ENCODE measurements around the gene TAS2R60. TPM values are rescaled to one million over a fixed set of nuclear protein-coding genes. Genes with fewer than 3 reads are reported as not detected.

TAS2R60 gene
- total and polyA plus RNA-seq, 2 of the 8 experiments (the other 6 are each of a cell fraction or from before 2014, with no cell fraction given): 0.15 to 0.32 TPM

GRCh38 chr7:143399642-143400041, 43.6 kb upstream of the TAS2R60 start:
- no peak overlapping the region for H2BK12ac ChIP-seq (ENCODE audit: low read depth, low read length)
- no peaks in the 10 kb centered on the region for H3K4me1 ChIP-seq (replicated peaks in 1 of 4; ENCODE audit: control insufficient read depth in 3 of 4, insufficient read depth in 4 of 4, low read length in 3 of 4)
- no peak overlapping the region for H3K4ac ChIP-seq (replicated peaks; ENCODE audit: insufficient read length, low read depth, low read length)
- no peak overlapping the region for H2BK120ac ChIP-seq (replicated peaks; ENCODE audit: low read depth, low read length)
- H2AFZ ChIP-seq (ENCODE audit: low read length): no peak overlapping the region
- H3K79me1 ChIP-seq (ENCODE audit: low read depth, low read length): peaks cover 5% of the 10 kb centered on the region; the same call in 1 of the 2 replicates
- CTCF ChIA-PET (ENCODE audit: partially characterized antibody): interaction anchor here (1.2 to 23.5 kb wide), 8 partner anchors 6 to 103 kb away, joined by 3 to 359 read pairs (median 26); partner anchors contain the start of genes EPHA1 and ZYX
- no peak overlapping the region for H3K18ac ChIP-seq (ENCODE audit: extremely low read depth, low read length)
- H3K23me2 ChIP-seq (ENCODE audit: low read depth, low read length): no peaks in the 10 kb centered on the region
- 89% methylated on average over 20 of the region's 20 CpGs; no CpG with 5 or more reads in 1 of the 2 experiments for WGBS, 2 experiments (ENCODE audit: extremely low coverage in 1 of 2, insufficient coverage in 1 of 2, insufficient read length in 1 of 2, insufficient replicate concordance in 2 of 2, low coverage in 1 of 2, low lambda C conversion rate in 2 of 2, missing lambda C conversion rate in 1 of 2)
- no peaks in the 10 kb centered on the region for H3K27me3 ChIP-seq (replicated peaks in 1 of 4; ENCODE audit: control insufficient read depth in 3 of 4, extremely low read depth in 1 of 4, insufficient read depth in 3 of 4, low read length in 3 of 4)
- H3K56ac ChIP-seq (replicated peaks; ENCODE audit: insufficient read length, low read depth, low read length): no peak overlapping the region
- no peak overlapping the region for H2BK20ac ChIP-seq (ENCODE audit: low read length)
- POLR2A ChIA-PET (ENCODE audit: partially characterized antibody): interaction anchor here (1.1 to 25.2 kb wide), 4 partner anchors 9 to 23 kb away, joined by 3 to 518 read pairs (median 146); partner anchors contain the start of genes EPHA1 and ZYX
- FAIRE-seq (no peak), DNase-seq (ENCODE audit: low read depth in 1 of 2, low spot score in 2 of 2) (no peak)
- H3K9me3 ChIP-seq (ENCODE audit: insufficient read depth in 2 of 2, low read depth in 1 of 2, low read length in 1 of 2): no peaks in the 10 kb centered on the region
- H2AK5ac ChIP-seq (ENCODE audit: low read depth, low read length): no peak overlapping the region
- no peak overlapping the region for H2BK5ac ChIP-seq (ENCODE audit: low read depth, low read length)
- no peak overlapping the region for H4K91ac ChIP-seq (replicated peaks; ENCODE audit: insufficient read length, low read length)
- no peak overlapping the region for H2BK15ac ChIP-seq (ENCODE audit: low read length)
- H3K23ac ChIP-seq (ENCODE audit: insufficient read length): no peak overlapping the region
- no peak for TF ChIP-seq RFX5 (IDR thresholded peaks at IDR 0.05; ENCODE audit: borderline replicate concordance, low read depth, low read length)
- no peak overlapping the region for H3K9ac ChIP-seq (replicated peaks in 1 of 4; ENCODE audit: extremely low read depth in 1 of 4, low read depth in 3 of 4, low read length in 3 of 4)
- H3K79me2 ChIP-seq (ENCODE audit: control insufficient read depth in 1 of 2, insufficient read depth in 2 of 2, low read length in 2 of 2): peaks cover 0 to 21% of the 10 kb centered on the region in 2 experiments; a peak in 2 of 4 replicates
- H3K36me3 ChIP-seq (ENCODE audit: control insufficient read depth in 2 of 4, insufficient read depth in 4 of 4, low read length in 3 of 4): peaks cover 46 to 71% (median 69%) of the 10 kb centered on the region in 4 experiments
- H4K8ac ChIP-seq (ENCODE audit: extremely low read depth, insufficient read depth, low read length): no peak overlapping the region
- H3K27ac ChIP-seq (ENCODE audit: low read depth, low read length): no peak overlapping the region
- H3K4me3 ChIP-seq (ENCODE audit: extremely low read depth in 1 of 4, insufficient read depth in 2 of 4, low read depth in 3 of 4, low read length in 4 of 4): no peak overlapping the region
- H3K14ac ChIP-seq (ENCODE audit: insufficient read length): no peak overlapping the region
- peaks cover 7 to 24% of the 10 kb centered on the region in 2 experiments for H4K20me1 ChIP-seq (replicated peaks in 1 of 2; ENCODE audit: control insufficient read depth in 1 of 2, insufficient read depth in 2 of 2, low read length in 2 of 2)
- H3K4me2 ChIP-seq (ENCODE audit: insufficient read depth in 1 of 2, low read depth in 2 of 2, low read length in 2 of 2): no peak overlapping the region
- no peak overlapping the region for H4K5ac ChIP-seq (ENCODE audit: insufficient read length, low read depth, low read length)
